ENCODE measurements around the gene ZRANB2. TPM values are rescaled to one million over a fixed set of nuclear protein-coding genes. Genes with fewer than 3 reads are reported as not detected.

ZRANB2 gene, protein sequence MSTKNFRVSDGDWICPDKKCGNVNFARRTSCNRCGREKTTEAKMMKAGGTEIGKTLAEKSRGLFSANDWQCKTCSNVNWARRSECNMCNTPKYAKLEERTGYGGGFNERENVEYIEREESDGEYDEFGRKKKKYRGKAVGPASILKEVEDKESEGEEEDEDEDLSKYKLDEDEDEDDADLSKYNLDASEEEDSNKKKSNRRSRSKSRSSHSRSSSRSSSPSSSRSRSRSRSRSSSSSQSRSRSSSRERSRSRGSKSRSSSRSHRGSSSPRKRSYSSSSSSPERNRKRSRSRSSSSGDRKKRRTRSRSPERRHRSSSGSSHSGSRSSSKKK
- total RNA-seq (100 to 1,000 TPM; 110 to 153 TPM), polyA plus RNA-seq (ENCODE audit: insufficient read depth, low read depth, low replicate concordance) (92.7 TPM)
- long read RNA-seq, donor 1, transcript ZRANB2-202 (10 exons, 3,078 nt) = minor isoform, 13 of 144 reads
- long read RNA-seq, donor 1, transcript ZRANB2-204 (2 exons, 3,677 nt) = major isoform, 15 of 144 reads
- long read RNA-seq, donor 1, transcript ZRANB2-201 (11 exons, 2,821 nt) = minor isoform, 5 of 144 reads
- long read RNA-seq, donor 1, partial matches to known transcripts = 109 of 144 reads
- long read RNA-seq, donor 1, other reads (novel, unspliced or antisense) = 0 of 144 reads
- long read RNA-seq, donor 2, transcript ZRANB2-204 (2 exons, 3,677 nt) = major isoform, 6 of 41 reads
- long read RNA-seq, donor 2, partial matches to known transcripts = 26 of 41 reads
- long read RNA-seq, donor 2, other reads (novel, unspliced or antisense) = 0 of 41 reads

DNA sequence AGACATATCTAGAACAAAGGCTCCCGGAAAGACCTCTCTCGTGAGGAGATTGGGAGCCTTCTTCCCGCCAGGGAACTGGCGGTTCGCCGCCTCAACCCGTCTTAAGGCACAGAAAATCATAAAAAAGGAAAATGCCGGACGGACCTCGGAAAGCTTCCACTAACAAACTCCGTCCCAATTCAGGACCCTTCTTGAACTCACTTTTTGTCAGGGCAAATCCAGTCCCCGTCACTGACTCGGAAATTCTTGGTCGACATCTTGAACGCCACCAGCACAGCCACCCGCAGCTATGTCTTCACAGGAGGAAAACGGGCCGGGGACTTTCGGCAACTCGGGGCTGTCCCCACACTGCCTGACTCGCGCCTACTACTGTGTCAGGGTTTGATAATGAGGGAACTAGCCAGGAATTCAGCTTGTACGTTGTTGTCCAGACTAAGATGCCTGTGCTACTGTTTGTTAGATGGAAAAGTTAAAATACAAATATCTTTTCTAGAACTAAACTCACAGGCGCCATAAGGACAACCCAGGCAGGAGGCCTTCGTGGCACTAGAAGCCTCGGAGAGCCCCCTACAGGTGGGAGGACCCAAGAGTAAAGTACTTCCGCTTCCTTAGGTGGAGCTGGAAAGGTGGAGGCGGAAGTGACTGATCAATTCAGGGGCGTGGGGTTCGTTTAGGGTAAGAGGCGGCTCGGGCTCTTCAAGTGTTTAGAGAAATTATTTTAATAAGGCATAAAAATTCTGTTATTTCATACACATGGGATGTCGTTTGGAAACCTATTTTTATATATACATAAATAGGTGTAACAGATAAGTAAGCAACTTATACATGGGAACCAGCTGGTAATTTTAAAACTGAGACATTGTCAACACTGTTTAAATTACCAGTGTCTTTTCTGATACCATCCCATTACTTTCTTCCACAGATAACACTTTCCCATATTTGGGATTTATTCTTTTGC, at the start of gene ZRANB2:
Gene ZRANB2, minus strand, starts transcription at position 297 of the 958 bp plus-strand sequence. Its CDS starts 40 bp downstream, at position 257.
- Histone ChIP-seq H3K36me3 (ENCODE audit: low read depth, missing control alignments) (no peaks in the 10 kb centered on the region), H3K27me3 (no peaks in the 10 kb centered on the region), H3K4me1 (peaks cover 6% of the 10 kb centered on the region), H3K4me3 (peak within 1 kb of the TSS; percentile 92 to 97), H3K27ac (peak within 1 kb of the TSS; percentile 78 to 91), H3K9me3 (no peaks in the 10 kb centered on the region)
- peak; percentile 96 for DNase-seq
- WGBS, 2 donors = 0% methylated on average over 33 of the region's 33 CpGs
- intact Hi-C loops (cut with DNase I; ENCODE audit: low total_unique reads) = no loop called here
- TF ChIP-seq POLR2A (IDR thresholded peaks at IDR 0.05) = peak; percentile 26
- TF ChIP-seq, protein P1, sequence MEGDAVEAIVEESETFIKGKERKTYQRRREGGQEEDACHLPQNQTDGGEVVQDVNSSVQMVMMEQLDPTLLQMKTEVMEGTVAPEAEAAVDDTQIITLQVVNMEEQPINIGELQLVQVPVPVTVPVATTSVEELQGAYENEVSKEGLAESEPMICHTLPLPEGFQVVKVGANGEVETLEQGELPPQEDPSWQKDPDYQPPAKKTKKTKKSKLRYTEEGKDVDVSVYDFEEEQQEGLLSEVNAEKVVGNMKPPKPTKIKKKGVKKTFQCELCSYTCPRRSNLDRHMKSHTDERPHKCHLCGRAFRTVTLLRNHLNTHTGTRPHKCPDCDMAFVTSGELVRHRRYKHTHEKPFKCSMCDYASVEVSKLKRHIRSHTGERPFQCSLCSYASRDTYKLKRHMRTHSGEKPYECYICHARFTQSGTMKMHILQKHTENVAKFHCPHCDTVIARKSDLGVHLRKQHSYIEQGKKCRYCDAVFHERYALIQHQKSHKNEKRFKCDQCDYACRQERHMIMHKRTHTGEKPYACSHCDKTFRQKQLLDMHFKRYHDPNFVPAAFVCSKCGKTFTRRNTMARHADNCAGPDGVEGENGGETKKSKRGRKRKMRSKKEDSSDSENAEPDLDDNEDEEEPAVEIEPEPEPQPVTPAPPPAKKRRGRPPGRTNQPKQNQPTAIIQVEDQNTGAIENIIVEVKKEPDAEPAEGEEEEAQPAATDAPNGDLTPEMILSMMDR (IDR thresholded peaks at IDR 0.05) = peak; percentile 53 to 65 (median 60)

DNA sequence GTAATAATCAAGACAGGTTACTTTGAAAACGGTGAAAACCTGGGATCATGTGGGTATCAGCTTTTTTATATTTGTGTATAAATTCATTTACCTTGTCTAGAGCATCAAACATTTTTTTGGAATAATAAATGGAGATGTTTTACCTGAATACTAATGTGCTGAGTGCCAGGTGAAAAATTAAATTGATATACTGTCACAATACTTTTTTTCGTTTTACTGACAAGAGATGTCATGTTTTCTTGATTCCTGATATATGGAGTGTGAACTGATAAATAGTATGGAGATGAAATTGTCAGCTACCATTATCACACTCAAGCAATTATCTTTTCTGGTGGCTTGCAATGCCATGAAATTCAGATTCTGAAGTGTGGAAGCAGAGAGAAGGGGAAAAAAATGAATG, 47.2 kb upstream of the ZRANB2 start:
- Histone ChIP-seq H3K36me3 (ENCODE audit: low read depth, missing control alignments) (no peaks in the 10 kb centered on the region), H3K9me3 (no peaks in the 10 kb centered on the region), H3K4me3 (no peak overlapping the region), H3K27ac (no peak overlapping the region), H3K4me1 (no peaks in the 10 kb centered on the region), H3K27me3 (no peaks in the 10 kb centered on the region)
- DNase-seq = no peak
- no peak for TF ChIP-seq POLR2A (IDR thresholded peaks at IDR 0.05)
- TF ChIP-seq, protein P1 (IDR thresholded peaks at IDR 0.05) = no peak
- WGBS, 2 donors = 85 to 90% methylated on average over 2 of the region's 2 CpGs
- intact Hi-C loops (cut with DNase I; ENCODE audit: low total_unique reads) = no loop called here

DNA sequence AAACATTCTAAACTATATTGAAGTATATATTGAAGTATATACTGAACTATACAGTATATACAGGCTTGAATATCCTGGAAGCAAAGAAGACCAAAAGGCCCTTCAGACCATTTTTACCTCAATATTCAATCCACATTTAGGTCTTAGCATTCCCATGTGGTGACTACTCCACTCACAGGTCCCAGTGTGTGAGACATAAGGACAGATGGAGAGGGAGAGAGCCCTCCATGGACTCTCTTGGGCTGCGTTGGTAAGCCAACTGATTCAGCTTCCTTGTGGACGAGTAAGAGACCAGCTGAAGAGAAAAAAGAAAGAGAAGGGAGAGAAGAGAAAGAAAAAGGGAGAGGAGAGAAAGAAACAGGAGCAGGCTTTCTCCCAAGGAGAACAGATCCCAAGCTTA, 37.3 kb upstream of the ZRANB2 start:
- TF ChIP-seq POLR2A (IDR thresholded peaks at IDR 0.05) = no peak
- TF ChIP-seq, protein P1 (IDR thresholded peaks at IDR 0.05) = no peak
- no peaks in the 10 kb centered on the region for H3K36me3 ChIP-seq (ENCODE audit: low read depth, missing control alignments)
- H3K4me1 ChIP-seq = no peaks in the 10 kb centered on the region
- no peak overlapping the region for H3K4me3 ChIP-seq
- no peaks in the 10 kb centered on the region for H3K27me3 ChIP-seq
- no peaks in the 10 kb centered on the region for H3K9me3 ChIP-seq
- H3K27ac ChIP-seq = no peak overlapping the region
- no peak for DNase-seq
- 82 to 90% methylated on average over 2 of the region's 2 CpGs for WGBS, 2 donors
- intact Hi-C loops (cut with DNase I; ENCODE audit: low total_unique reads) = no loop called here

DNA sequence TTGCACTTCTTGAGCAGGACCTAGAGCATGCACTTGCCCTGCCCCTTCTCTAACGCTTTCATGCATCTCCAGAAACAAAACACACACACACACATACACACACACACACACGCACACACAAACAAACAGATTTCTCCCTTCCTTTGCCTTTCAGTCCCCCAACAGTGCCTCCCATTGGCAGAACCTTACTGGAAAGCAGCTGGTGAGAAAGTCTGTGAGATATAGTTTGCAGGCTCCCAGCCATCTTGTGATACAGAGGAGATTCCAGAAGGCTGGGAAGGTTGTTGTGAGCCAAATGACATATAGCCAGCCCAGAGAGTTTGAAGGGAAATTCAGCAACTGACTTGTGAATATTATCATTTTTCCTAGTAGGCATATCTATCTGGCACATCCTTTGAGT, 35.9 kb upstream of the ZRANB2 start:
- TF ChIP-seq, protein P1 (IDR thresholded peaks at IDR 0.05) = no peak
- TF ChIP-seq POLR2A (IDR thresholded peaks at IDR 0.05) = no peak
- H3K4me3 ChIP-seq = no peak overlapping the region
- WGBS, 2 donors = 82 to 92% methylated on average over 2 of the region's 2 CpGs
- intact Hi-C loops (cut with DNase I; ENCODE audit: low total_unique reads) = no loop called here
- no peaks in the 10 kb centered on the region for H3K4me1 ChIP-seq
- H3K27ac ChIP-seq = no peak overlapping the region
- no peaks in the 10 kb centered on the region for H3K9me3 ChIP-seq
- no peaks in the 10 kb centered on the region for H3K36me3 ChIP-seq (ENCODE audit: low read depth, missing control alignments)
- no peaks in the 10 kb centered on the region for H3K27me3 ChIP-seq
- no peak for DNase-seq

Measured in testis (tissue), 5 donors.